ENCODE measurements around the gene SPOCK1.

The SPOCK1 gene

DNA sequence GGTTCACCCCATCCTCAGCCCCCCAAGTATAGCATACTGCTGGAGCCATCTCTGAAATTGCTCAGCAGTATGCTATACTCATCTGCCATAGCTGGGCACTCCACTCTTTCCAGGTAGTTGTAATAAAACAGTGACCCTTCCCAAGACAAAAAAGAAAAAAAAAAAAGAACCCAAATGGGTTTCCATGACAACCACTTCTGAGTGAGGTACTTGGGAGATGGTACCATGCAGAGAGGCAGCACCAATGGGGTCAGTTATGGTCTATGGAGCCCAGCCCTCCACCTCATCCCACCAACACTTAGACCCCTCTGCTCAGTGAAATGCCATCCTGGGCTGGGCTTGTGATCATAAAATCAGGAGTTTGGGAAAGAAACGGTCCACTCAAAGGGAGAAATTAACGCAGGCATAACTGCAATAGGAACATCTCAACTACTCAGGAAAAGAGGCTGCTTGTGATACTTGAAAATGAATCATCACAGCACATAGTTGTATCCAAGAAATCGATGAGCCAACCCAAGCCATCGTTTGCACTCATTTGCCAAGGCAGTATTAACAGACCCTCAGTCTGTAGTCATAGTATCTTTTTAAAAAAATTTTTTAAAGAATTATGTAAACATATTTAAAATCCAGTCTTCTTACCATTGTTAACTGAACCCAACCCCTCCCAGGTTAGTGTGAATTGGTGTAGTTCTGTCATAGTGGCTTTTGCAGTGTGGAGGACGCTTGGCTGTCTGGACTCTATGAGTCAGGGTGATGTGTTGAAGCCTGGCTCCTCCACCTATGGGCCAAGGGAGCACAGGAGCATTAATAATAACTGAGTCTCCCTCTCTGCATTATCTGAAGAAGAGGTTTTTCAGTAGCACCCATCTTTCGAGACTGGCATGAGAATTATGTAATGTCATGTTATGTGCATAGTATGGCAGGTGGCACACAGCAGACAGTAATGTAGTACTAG, 402.7 kb downstream of the SPOCK1 start:
- TF ChIP-seq, protein P1, sequence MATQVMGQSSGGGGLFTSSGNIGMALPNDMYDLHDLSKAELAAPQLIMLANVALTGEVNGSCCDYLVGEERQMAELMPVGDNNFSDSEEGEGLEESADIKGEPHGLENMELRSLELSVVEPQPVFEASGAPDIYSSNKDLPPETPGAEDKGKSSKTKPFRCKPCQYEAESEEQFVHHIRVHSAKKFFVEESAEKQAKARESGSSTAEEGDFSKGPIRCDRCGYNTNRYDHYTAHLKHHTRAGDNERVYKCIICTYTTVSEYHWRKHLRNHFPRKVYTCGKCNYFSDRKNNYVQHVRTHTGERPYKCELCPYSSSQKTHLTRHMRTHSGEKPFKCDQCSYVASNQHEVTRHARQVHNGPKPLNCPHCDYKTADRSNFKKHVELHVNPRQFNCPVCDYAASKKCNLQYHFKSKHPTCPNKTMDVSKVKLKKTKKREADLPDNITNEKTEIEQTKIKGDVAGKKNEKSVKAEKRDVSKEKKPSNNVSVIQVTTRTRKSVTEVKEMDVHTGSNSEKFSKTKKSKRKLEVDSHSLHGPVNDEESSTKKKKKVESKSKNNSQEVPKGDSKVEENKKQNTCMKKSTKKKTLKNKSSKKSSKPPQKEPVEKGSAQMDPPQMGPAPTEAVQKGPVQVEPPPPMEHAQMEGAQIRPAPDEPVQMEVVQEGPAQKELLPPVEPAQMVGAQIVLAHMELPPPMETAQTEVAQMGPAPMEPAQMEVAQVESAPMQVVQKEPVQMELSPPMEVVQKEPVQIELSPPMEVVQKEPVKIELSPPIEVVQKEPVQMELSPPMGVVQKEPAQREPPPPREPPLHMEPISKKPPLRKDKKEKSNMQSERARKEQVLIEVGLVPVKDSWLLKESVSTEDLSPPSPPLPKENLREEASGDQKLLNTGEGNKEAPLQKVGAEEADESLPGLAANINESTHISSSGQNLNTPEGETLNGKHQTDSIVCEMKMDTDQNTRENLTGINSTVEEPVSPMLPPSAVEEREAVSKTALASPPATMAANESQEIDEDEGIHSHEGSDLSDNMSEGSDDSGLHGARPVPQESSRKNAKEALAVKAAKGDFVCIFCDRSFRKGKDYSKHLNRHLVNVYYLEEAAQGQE (IDR thresholded peaks at IDR 0.05; ENCODE audit: insufficient replicate concordance, low read depth): no peak
- TF ChIP-seq, protein P2, sequence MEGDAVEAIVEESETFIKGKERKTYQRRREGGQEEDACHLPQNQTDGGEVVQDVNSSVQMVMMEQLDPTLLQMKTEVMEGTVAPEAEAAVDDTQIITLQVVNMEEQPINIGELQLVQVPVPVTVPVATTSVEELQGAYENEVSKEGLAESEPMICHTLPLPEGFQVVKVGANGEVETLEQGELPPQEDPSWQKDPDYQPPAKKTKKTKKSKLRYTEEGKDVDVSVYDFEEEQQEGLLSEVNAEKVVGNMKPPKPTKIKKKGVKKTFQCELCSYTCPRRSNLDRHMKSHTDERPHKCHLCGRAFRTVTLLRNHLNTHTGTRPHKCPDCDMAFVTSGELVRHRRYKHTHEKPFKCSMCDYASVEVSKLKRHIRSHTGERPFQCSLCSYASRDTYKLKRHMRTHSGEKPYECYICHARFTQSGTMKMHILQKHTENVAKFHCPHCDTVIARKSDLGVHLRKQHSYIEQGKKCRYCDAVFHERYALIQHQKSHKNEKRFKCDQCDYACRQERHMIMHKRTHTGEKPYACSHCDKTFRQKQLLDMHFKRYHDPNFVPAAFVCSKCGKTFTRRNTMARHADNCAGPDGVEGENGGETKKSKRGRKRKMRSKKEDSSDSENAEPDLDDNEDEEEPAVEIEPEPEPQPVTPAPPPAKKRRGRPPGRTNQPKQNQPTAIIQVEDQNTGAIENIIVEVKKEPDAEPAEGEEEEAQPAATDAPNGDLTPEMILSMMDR (IDR thresholded peaks at IDR 0.05; ENCODE audit: insufficient read depth, low read length): no peak
- TF ChIP-seq GABPA (IDR thresholded peaks at IDR 0.05; ENCODE audit: low read depth) (no peak), SPI1 (IDR thresholded peaks at IDR 0.05; ENCODE audit: borderline replicate concordance, low read depth) (no peak), POLR2AphosphoS5 (IDR thresholded peaks at IDR 0.05; ENCODE audit: low read depth) (no peak)
- no peak for DNase-seq (ENCODE audit: low read depth in 1 of 2, low spot score in 1 of 2)
- Histone ChIP-seq H3K27me3 (ENCODE audit: insufficient read depth, poor library complexity, severe bottlenecking) (no peaks in the 10 kb centered on the region), H3K4me3 (replicated peaks; ENCODE audit: insufficient read depth, low read length) (no peak overlapping the region), H3K27ac (replicated peaks) (no peak overlapping the region)

DNA sequence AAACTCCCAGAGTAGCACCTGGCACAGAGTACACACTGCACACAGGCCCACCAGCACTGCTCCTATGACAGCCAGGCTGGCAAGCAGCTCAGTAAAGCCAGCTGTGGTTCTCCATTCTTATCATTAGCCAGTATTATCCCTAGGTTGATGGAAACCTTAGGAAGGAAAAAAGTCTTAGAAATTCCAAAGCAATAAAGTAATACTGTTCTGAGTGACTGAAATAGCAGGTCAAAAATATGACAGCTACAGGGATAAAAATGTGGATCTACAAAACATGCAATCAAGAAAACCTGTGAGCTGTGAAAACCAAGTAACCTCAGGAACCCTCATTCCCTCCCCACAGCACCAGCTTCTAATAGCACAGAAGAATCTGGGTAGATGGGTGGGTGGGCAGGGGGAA, 403.5 kb downstream of the SPOCK1 start:
- no peak for DNase-seq (ENCODE audit: low read depth in 1 of 2, low spot score in 1 of 2)
- no peak overlapping the region for H3K4me3 ChIP-seq (replicated peaks; ENCODE audit: insufficient read depth, low read length)
- H3K27ac ChIP-seq (replicated peaks): no peak overlapping the region
- TF ChIP-seq POLR2AphosphoS5 (IDR thresholded peaks at IDR 0.05; ENCODE audit: low read depth) (no peak), GABPA (IDR thresholded peaks at IDR 0.05; ENCODE audit: low read depth) (no peak), SPI1 (IDR thresholded peaks at IDR 0.05; ENCODE audit: borderline replicate concordance, low read depth) (no peak)
- TF ChIP-seq, protein P2 (IDR thresholded peaks at IDR 0.05; ENCODE audit: insufficient read depth, low read length): no peak
- TF ChIP-seq, protein P1 (IDR thresholded peaks at IDR 0.05; ENCODE audit: insufficient replicate concordance, low read depth): no peak
- H3K27me3 ChIP-seq (ENCODE audit: insufficient read depth, poor library complexity, severe bottlenecking): no peaks in the 10 kb centered on the region

DNA sequence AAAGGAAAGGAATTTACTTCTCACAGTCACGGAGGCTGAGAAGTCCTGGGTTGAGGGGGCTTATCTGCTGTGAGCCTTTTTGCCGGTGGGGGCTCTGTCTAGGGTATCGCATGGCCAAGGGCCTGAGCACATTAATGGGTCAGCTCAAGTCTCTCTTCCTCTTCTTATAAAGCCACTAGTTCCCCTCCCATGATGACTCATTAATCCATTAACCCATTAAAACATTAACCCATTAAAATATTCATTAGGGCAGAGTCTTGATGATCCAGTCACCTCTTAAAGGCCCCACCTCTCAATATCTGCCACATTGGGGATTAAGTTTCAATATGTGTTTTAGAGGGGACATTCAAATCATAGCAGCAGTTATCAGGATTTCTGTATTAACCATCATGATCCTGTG, 406.3 kb downstream of the SPOCK1 start:
- H3K4me3 ChIP-seq (replicated peaks; ENCODE audit: insufficient read depth, low read length): no peak overlapping the region
- no peak overlapping the region for H3K27ac ChIP-seq (replicated peaks)
- TF ChIP-seq, protein P1 (IDR thresholded peaks at IDR 0.05; ENCODE audit: insufficient replicate concordance, low read depth): no peak
- TF ChIP-seq, protein P2 (IDR thresholded peaks at IDR 0.05; ENCODE audit: insufficient read depth, low read length): no peak
- TF ChIP-seq SPI1 (IDR thresholded peaks at IDR 0.05; ENCODE audit: borderline replicate concordance, low read depth): no peak
- no peak for TF ChIP-seq GABPA (IDR thresholded peaks at IDR 0.05; ENCODE audit: low read depth)
- no peak for TF ChIP-seq POLR2AphosphoS5 (IDR thresholded peaks at IDR 0.05; ENCODE audit: low read depth)
- H3K27me3 ChIP-seq (ENCODE audit: insufficient read depth, poor library complexity, severe bottlenecking): no peaks in the 10 kb centered on the region
- DNase-seq (ENCODE audit: low read depth in 1 of 2, low spot score in 1 of 2): no peak

Measured in HL-60 (cell line).